Stimulated activated naive CD4-positive, alpha-beta T cell (primary cell): Measurements from ENCODE around the gene KCNJ12.
"Not testable (repeated sequence)": the region's sequence is repeated elsewhere in the genome, so short reads cannot be mapped to it uniquely, and the experiment has no call there.

Experiments used
- DNase-seq, 6 experiments: peaks; one replicate each; lab custom pipeline; 2025; lab: John Stamatoyannopoulos, UW

KCNJ12 gene

GRCh38 chr17:21349358-21350050, 26.7 kb upstream of the KCNJ12 start:
- not testable (repeated sequence) for DNase-seq

DNA sequence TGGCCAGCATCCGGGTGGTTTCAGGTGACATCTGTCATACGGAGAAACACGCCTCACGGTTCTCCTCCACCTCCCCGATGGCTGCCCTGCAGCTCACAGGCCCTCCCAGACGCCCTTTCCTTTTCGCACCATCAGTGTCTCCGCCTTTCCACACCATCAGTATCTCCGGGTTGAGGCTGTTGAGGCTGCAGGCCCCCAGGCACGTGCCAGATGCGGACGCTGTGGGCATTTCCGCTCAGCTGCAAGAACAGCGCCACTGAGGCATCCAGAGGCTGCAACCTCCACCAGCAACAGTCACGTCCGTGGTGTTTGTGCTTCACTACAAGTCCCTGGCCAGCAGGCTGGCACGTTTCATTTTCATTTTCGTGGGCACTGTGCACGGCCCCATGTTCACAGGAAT, 25.7 kb upstream of the KCNJ12 start:
- DNase-seq, result not testable (repeated sequence)

DNA sequence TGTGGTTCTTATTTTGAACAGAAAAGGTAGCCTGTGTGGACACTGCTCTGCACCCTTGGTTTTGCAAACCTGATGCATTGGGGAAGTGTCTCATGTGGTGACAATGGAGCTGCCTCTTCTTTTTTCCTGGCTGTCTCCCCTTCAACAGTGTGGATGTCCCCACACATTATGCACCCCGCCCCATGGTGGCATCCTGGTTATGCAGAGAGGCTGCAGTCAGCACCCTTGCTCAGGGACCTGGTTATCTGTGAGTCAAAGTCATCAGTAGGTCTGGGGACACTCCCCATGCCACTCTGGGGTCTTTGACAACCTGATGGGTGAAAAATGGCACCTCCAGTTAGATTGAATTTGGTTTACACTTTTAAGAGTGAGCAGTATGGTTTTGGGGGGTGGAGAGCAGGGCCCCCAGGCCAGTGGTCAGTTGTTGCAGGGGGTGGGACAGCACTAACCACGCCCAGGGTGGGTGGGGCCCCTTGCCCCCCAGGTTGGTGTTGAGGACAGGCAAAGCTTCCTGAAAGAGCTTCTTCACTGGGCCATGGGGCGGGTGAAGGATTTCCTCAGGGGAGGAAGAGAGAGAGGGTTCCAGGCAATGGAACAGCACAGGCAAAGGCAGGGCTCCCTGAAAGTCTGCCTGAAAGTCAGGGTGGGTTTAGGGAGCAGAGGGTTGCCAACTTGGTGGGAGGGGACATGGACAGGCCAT, 24.6 kb upstream of the KCNJ12 start:
- no peak for DNase-seq

- no peak for DNase-seq
These were observed 23.8 kb upstream of the KCNJ12 start for GRCh38 chr17:21352221-21352980.

DNA sequence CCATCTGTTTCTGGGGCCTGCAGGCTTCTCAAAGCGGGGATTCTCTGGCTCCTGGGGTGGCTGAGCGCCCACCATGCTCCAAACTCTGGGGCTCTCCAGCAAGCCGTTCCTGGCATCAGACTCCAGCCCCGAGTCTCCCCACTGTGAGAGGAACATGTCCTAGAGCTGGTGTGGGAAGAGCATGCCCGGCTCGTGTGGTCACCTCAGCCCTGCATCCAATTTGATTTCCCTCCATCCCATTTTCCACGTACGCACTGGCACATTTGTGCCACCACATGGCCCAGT, 23.2 kb upstream of the KCNJ12 start:
- no peak for DNase-seq

GRCh38 chr17:21353326-21354010, 22.7 kb upstream of the KCNJ12 start:
- no peak for DNase-seq

GRCh38 chr17:21354796-21355385, 21.3 kb upstream of the KCNJ12 start:
- DNase-seq, result no peak

DNA sequence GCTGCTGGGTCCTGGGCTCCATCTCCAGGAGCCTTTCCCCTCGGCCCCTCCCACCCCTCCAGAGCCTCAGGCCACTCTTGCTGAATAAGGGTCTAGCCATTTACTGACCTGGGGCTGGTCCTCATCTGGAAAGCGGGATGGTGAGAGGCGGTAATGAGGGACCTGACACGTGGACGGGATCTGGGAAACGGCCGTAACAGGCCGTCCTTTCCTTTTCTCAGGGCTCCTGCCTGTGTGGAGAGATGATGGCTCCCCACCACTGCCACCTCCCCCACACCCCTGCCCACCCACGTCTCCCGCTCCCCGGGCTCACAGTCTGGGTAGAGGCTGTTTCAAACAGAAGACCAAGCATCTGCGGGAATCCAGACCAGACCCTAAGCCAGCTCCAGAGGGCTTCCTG, 20.6 kb upstream of the KCNJ12 start:
- no peak for DNase-seq

GRCh38 chr17:21356537-21357127, 19.5 kb upstream of the KCNJ12 start:
- no peak for DNase-seq

GRCh38 chr17:21357281-21357680, 18.9 kb upstream of the KCNJ12 start:
- DNase-seq, result no peak

DNA sequence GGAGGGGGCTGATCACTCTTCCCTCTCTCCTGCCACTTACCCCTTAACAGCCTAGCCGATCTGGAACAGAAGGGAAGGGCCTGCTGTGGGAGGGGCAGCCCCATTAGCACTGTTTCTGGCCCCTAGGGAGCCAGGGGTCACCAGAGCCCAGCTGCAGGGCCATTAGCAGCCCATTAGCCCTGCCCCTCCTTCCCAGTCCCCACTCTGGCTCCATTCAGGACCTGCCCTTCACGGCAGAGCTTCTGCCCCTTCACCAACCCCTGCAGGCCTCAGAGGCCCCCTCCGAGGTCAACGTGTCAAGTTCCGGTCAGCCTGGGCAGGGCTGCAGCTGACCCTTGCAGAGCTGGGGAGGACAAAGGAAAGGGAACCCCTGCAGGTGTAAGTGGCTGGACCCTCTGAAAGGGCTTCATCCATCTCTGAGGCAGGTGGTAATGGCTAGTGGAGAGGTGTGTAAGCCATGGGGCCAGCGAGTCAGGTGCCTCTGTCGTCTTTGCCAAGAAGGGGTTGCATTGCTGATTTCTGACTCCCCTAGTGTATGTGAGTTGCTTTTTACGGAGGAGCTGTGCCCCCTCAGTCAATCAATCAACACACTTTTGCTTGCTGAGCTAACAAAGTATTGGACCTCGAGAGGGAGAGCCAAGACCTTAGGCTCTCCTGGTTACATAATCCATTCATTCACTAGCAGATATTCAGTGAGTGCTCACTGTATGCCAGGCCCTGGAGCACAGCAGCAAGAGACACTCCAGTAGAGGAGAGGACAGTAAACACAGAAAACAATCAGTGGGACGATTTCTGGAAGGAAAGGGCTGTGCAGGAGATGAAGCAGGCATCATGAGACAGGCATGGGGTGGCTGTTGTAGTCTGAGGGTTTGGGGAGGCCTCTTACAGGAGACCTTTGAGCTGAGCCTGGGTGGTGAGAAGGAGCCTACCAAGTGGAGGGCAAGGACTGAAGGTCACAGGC, 18.2 kb upstream of the KCNJ12 start:
- DNase-seq, result no peak

- no peak for DNase-seq
These were observed 17.3 kb upstream of the KCNJ12 start for GRCh38 chr17:21358682-21359482.

- DNase-seq, result no peak
These were observed 16.7 kb upstream of the KCNJ12 start for GRCh38 chr17:21359483-21359840.

- DNase-seq, result no peak
These were observed 16.1 kb upstream of the KCNJ12 start for GRCh38 chr17:21360048-21360447.

DNA sequence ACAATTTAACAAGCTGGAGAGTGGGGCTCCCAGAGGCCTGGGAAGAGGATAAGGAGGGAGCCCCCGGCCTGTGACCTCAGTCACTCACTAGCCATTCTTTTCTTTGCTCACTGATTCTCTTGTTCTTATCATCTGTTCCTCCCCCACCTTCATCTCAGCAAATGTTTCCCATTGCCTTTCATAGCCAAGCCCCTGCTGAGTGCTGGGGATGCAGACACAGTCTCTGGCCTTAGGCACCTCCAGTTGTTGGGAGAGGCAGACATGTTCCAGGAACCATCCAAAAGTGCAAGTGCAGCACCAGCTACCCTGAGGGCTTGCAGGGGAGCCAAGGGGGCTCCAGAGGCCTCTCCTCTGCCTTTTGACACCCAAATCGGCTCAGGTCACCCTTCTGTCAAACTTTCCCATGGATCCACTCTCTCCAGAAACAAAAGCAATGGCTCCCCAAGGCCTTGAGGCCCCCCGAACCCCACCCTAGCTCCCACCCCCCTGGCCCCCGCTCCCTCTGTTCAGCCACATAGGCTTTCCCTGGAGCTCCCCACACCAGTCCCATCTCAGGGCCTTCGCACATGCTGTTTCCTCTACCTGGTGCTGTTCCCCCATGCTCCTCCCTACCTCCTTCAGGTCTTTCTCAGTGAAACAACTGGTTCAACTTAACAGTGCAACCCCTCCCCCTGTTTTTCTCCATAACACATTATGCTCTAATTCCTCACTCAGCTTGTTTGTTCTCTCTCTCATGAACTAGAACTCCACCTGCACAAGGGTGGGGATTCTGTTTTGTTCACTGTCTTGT, 14.9 kb upstream of the KCNJ12 start:
- no peak for DNase-seq

GRCh38 chr17:21362331-21362931, 13.7 kb upstream of the KCNJ12 start:
- DNase-seq, result no peak

GRCh38 chr17:21363776-21364642, 12.1 kb upstream of the KCNJ12 start:
- DNase-seq, result no peak

DNA sequence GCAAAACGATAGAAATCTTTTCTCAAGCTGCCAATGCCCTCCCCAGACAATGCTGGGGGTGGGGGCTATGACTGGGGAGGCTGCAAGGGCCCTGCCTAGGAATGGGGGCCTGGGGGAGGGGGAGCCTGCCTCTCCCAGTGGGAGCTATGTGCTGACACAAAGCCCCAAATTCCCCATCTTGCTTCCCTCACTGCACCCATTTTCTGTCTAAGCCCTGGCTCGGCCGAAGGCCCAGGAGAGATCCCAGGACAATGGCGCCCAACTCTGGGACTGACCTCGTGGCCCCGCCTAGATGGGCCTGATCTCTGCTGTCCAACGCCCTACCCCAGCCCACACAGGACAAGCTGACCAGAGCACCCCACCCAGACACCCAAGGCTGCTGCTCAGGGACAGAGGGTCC, 11.1 kb upstream of the KCNJ12 start:
- no peak for DNase-seq
